GM18508 (cell line): ENCODE results near the gene ARMC3.
A peak's percentile ranks its signal among the peaks of the same experiment; 100 is the strongest.

ENCODE experiments used
- ATAC-seq: cut with Tn5 transposase; IDR thresholded peaks from one replicate; pipeline ENCODE4 v1.9.1; 2021; ENCODE audit warnings: moderate number of reproducible peaks; ENCODE audit not compliant: insufficient read depth, unreplicated experiment

The ARMC3 gene

DNA sequence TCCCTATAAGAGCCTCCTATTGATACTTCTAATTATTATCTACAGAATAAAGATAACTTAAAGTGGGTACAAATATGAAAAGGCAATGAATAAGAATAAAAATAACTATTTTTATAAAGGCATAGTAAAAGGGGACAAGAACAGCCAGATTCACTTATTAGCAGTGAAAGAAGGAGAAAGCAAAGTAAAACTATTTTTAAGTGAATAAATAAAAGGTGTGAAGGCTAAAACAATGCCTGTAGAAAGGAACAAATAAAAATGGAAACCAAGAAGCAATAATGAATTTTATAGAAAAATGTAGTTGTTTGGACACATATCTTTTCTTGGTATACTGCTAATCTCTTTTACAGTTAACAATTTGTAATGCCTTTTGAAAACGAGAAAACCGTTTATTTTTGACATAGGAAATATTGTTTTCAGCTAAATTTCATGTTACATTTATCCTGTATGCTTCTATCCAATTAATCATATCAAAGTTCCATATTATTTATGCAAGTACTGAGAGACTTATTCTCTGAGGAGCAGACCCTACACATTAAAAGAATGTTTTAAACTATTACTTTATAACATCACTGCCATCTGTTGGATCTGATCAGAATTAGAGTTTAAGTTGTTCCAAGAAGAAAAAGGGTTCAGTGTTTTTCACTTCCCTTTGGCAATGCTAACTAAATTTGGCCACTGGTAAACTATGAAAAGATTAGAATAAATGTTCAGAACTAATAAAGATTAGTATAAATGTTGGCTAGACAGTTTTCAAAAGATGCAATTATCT lies 59.1 kb downstream of the ARMC3 start:
- ATAC-seq = no peak

DNA sequence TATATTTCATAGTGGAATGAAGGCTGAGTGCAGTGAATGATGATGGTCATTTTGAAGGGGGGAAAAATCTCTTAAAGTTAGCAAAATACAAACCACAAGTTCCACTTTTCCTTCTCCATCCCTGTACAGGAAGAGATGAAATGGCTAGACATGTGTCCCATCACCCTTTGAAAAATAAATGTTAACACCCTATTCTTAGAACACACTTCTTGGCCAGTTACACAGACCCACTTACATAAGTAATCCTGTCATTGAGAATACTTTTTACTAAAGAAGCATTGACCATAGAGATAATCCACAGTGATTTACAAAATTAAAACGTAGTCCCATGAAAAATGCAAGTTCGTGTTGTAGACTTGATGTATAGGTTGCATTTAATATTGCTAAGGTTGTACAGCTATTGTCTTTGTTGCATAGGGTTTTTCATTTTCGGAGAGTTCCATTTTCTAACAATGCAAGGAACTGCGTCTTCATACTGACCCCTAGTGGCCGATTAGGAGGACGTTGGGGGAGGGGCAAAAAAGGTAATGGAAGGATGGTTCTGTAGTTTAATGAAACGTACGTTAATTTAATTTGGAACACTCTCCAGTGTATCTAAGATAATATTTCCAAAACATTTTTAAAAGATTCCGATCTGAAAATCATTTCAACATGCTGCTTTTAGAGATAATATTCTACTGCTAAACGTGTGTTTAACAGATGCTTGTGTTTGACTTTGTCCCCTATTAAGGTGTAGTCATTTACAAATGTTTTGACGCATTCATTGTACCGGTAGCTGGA lies 60.9 kb downstream of the ARMC3 start:
- no peak for ATAC-seq

DNA sequence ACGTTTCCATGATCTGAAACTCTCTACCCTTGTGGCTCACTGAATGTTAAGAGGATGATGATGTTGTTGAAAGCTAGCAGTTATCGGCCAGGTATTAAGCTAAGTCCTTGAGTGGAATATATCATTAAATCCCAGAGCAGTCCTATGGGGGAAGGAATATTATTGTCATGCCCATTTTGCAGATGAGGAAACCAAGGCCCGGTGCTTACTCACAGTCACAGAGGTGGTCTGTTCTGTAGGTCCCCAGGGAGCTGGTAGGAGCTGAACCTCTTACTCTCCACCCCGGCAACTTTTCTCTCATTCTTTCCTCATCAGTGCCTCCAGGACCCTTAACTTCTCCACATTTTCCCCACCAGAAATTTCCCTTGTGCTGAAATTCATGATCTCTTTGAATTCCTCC lies 62.6 kb downstream of the ARMC3 start:
- no peak for ATAC-seq

DNA sequence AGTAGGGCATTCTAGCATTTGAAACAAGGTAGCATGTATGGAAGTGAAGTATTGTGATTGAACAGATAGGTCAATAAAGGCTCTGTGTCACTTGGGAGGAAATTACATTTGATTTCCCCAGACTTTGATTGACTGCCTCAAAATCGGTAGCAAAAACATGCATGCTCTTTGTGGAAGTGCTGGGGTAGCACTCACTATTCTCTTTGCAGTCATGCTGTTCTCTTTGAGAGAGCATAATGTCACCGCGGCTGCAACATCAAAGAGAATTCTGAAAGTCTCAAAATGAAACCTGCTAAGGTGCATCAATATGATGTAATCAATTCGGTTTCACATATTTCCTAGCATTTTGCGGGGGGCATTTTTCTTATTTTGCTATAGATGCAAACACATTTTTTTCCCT lies 64.2 kb downstream of the ARMC3 start:
- no peak for ATAC-seq

DNA sequence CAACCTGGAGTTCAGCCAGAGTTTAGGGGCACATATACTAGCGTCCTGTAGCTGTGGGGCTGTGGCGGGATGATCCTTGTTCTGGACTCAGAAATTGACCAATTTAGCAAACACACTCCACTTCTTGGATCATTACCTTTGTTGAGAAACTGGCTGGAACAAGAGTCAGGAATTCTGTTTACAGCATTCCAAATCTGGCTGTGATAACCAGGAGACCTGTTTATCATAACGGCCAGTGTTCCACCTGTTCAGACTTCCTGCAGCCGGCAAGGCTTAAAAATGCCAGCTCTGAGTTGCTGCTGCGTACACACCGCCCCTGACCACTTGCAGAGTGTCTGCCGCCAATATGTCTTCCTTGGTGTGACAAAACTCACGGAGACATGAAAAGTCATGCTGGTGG lies 64.8 kb downstream of the ARMC3 start:
- no peak for ATAC-seq

DNA sequence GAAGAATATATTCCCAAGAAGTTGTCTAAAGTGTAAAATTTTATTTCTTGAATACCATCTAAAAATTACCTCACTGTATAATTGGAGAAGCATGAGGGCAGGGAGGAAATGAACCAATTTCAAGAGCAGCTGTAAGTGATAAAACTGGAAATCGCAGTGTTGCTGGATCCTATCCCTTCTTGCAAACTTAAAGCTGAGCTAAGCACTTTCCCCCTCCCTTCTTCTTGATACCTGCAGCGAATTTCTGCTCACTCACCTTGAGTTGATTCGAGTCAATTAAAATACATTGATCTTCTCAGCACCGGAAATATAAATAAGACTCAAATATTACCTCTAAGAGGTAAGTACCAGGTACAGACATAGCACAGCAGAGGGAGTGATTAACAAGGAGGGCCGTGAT lies 65.5 kb downstream of the ARMC3 start:
- no peak for ATAC-seq

DNA sequence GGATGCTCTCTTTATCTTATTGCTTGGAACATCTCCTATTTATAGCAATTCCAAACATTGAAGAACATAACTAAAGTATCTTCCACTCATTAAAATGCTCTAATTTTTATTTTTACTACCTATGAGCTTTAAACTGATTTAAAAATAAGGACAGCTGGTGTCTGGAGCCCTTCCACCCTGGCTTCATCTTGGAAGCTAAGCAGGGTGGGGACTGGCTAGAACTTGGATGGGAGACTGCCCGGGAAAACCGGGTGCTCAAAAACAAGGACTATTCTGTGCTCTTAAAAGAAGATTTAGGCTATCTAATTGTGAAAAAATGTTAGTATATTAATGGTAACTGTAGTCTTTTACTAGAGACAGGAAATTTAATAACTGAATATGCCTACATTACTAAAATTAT lies 69.2 kb downstream of the ARMC3 start:
- no peak for ATAC-seq

DNA sequence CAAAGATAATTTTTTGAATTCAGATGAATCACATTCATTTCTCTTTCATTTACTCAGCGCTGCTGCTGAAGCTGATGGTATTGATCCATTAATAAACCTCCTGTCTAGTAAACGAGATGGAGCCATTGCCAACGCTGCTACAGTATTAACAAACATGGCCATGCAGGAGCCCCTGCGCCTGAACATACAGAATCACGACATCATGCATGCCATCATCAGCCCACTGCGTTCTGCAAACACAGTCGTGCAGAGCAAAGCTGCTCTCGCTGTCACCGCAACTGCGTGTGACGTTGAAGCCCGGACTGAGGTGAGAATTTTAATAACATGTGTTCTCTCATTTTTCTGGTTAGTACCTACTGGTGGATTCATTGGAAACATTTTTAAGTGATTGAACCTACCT lies 70.2 kb downstream of the ARMC3 start:
- ATAC-seq = no peak

DNA sequence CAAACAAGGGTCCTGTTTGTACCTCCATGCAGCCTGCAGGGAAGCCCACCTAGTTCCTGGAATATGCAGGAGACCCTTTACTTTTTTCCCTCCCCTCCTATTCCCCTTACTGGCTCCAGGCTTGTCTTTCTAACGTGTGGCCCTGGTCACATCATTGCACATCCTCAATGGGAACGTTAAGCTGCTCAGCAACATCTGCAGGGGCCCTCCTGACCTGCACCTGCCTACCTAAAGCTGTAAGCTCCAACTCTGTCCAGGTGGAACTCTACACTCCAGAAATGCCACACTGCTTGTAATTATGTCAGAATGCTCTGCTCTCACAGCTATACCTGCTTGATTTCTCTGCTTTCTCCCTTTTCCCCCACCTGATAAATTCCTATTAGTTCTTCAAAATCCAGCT lies 72.1 kb downstream of the ARMC3 start:
- no peak for ATAC-seq

DNA sequence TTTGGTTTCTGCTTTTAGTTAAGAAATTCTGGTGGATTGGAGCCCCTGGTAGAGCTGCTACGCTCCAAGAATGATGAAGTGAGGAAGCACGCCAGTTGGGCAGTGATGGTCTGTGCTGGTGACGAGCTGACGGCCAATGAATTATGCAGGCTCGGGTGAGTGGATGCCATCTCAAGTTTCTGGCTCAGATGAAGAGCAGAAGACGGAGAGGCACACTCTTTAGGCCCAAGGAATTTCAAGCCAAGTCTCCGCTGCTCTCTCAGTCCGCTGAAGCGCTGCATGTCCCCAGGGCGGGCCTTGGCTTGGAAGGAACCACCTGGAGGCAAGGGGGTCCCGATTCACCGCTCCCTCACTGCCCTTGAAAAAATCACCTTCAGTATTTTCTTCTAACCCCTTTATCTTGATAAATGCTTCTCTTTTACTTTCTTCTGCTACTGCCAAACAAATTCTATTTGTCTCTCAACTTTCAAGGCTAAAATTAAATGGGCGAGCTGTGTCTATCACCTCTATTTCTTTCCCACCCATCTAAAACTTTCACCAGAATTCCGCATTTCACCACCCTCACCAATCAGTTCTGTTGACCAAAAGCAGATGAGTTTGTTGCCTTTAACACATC lies 74.2 kb downstream of the ARMC3 start:
- no peak for ATAC-seq

DNA sequence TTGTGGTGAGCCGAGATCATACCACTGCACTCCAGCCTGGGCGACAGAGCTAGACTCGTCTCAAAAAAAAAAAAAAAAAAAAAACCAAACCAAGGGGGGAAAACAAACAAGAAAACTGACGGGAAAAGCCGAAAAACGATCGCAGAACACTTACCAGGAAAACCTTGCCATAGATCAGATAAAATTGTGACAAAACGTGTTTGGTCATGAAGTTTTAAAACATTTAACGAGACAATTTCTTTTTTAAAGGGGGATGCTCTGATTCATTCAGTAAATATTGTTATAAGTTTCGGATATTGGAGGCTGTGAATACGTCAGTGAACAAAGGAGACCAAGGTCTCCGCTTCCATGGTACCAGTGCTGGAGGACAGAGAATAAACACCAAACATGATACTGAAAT lies 77.3 kb downstream of the ARMC3 start:
- ATAC-seq = no peak

DNA sequence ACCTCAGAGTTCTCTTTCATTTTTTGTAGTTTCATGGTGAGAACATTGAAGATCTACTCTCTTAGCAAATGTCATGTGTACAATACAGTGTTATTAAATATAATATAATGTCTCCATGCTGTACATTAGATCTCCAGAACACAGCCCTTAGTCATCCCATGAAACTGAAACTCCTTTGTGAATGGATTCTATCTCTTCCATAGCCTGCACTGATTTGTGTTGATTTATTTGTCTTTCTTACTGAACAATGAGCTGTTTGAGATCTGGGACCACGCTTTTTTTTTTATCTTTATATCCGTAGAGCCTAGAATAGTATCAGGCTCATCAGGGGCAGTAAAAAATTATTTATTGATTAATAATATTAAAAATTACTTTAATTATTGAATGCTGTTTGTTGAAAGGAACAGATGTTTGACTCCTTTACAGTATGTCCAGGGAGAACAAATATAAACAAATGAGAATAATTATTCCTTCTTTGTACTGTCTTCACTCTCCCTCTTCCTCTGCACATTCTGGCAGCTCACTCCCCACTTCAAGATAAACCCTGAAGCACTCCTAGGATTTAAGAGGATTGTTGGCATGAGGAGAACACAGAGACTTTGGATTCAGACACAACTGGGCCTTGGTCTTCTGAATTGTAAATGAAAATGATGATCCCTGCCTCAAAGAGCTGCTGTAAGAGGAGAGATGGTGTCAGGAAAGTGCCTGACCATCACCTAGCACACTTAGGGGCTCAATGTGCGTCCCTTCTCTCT lies 85.9 kb downstream of the ARMC3 start:
- no peak for ATAC-seq

DNA sequence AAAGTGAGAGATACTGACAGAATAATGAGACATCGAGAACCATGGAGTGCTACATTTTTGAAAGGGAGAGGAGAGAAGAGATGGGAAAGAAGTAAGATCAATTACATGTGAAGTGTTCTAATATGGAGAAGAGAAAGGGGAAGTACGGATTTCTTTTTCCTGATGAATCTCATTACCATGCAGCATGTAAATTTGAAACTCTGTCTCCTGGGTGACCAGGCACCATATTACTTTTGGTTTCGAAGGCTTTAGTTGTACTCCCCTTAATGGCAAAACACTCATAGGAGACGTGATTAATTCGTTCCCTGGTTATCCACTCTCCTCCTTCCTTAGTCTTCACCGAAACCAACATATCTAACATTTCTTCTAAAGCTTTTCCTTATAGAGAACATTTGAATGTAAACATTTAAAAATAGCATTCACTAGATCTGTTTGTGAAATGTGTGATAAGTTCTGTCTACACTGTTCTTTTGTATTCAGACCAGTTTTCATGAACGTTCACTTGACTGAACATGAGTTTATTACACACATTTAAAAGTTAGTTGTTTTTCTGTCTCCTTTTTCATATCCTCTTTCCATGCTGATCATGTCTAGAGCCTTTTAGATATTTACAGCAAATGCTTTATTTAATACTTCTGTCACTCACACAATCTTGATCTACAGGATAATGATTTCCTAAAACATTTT lies 87.3 kb downstream of the ARMC3 start:
- peak; percentile 98 for ATAC-seq

DNA sequence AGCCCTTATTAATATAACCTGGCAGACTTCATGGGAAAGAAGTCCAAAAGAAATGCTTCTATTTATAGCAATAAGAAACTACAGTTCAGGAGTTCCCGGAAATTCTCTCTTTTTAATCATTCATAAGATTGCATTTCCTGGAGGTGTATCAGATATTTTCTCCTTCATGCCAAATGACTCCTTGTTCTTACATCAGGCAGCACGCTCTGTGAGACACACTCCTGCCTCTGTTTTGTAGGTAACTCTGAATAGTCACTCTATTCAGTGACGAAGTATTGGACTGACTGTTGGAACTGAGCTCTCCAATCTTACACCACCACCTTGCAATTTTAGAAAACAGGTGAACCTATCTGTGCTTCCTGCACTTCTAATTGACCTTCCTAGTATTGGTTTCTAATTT lies 88.8 kb downstream of the ARMC3 start:
- no peak for ATAC-seq

DNA sequence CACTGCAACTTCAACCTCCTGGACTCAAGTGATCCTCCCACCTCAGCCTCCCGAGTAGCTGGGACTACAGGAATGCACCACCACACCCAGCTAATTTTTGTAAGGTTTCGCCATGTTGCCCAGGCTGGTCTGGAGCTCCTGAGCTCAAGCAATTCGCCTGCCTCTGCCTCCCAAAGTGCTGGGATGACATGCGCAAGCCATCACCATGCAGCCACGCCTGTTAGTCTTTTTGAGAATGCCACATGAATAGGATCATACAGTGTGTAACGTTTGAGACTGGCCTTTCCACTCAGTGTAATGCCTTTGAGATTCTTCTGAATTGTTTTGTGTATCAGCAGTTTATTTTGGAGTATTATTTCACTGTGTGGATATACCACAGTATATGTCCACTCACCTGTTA lies 91.8 kb downstream of the ARMC3 start:
- ATAC-seq = no peak

DNA sequence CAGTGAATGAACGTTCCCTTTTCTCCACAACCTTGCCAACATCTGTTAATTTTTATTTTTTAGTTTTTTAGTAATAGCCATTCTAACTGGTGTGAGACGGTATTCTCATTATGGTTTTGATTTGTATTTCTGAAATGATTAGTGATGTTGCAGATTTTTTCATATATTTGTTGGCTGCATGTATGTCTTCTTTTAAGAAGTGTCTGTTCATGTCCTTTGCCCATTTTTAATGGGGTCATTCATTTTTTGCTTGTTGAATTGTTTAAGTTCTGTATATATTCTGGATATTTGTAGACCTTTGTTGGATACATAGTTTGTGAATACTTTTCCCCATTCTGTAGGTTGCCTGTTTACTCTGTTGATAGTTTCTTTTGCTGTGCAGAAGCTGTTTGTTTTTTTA lies 93.6 kb downstream of the ARMC3 start:
- no peak for ATAC-seq

DNA sequence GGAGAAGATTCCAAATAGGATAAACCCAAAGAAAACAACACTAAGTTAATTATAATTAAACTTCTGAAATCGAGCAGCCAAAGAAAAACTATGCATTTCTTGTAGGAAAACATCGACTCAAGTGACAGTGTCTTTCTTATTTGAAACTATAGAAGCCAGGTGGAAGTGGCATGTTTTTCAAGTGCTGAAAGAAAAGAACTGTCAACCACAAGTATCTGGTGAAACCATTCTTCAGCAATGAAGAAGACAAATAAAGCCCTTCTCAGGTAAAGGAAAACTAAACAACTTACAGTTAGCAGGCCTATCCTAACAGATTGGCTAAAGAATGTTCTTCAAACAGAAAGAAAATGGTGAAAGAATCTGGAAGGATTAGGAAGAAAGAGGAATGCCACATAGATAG lies 96.1 kb downstream of the ARMC3 start:
- no peak for ATAC-seq

DNA sequence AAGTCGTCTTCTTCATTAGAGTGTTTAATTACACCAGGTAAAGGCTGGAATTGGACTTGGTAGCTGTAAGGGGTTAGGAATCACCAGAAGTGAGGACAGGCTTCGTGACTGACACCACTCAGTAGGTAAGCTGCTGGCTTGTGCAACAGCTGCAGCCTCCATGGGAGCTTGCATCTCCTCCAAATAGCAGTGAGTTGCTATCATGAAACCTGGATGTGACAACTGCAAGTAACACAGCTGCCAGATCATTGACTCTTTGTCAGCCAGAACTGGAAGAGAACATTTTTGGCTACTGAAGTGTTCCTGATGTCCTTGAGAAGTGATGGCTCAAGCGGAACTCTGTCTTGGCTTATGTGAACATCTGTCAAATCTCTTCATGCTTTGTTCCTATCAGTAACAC lies 103.5 kb downstream of the ARMC3 start:
- ATAC-seq = no peak

DNA sequence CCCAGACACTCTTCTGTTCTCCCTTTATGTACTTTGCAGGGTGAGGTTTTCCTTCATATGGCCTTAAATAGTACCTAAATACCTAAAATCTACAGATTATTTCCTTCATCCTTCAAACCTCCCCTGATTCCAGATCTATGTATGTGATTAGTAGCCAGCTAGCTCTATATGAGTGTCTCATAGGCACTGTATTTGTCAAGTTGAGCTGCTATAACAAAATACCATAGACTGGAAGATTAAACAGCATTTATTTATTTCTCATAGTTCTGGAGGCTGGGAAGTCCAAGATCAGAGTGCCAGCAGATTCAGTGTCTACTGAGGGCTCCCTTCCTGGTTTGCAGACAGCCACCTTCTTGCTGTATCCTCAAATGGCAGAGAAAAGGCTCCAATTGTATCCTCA lies 106.9 kb downstream of the ARMC3 start:
- no peak for ATAC-seq

DNA sequence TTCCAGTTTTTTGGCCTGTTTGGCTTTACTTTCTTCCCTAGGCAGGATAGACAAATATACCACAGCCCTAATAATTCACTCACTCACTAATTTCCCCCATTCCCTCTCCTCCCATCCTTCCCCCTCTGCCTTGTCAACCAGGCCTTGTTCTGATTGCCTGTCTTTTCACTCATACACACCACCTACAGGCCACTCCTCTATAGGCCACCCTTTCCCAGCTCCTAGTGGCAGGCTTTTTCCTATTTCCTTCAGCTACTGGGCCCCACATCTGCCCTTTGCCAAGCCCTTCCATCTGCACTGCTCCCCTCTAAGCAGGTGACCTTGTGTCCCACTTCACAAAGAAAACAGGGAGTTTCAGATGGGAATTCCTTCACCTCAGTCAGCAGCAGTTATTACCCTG lies 107.7 kb downstream of the ARMC3 start:
- no peak for ATAC-seq
